OCI-LY7 (cell line): ENCODE measurements around the gene DMD. TPM values are rescaled to one million over a fixed set of nuclear protein-coding genes. Genes with fewer than 3 reads are reported as not detected.

Experiments used
- BruUV-seq: library from RNA; stranded (reverse); fragments of 400-500 nt; replicated peaks from 2 replicates; lab custom pipeline; 2021; lab: Mats Ljungman, UMichigan
- CTCF ChIA-PET: fragments of 300-600 bp; sonication (Branson Sonifier 250); formaldehyde crosslinking; loops from one replicate; lab custom pipeline; 2022; ENCODE audit warnings: antibody characterized with exemption; ENCODE audit not compliant: unreplicated experiment; lab: Charles Lee
- POLR2A ChIA-PET: fragments of 300-600 bp; sonication (Branson Sonifier 250); formaldehyde crosslinking; loops from one replicate; lab custom pipeline; 2022; ENCODE audit warnings: antibody characterized with exemption; lab: Charles Lee
- DNase-seq: peaks from one replicate; pipeline ENCODE4 v3.0.0-alpha.2; 2015; ENCODE audit warnings: low spot score
- H2AFZ ChIP-seq: fragments of 200-600 bp; sonication (generic), shearing (Covaris generic); 2 replicates; pipeline ENCODE4 v1.6.1; 2014; ENCODE audit warnings: mild to moderate bottlenecking, antibody characterized with exemption, low read length, moderate library complexity
- H3K27ac ChIP-seq: fragments of 200-600 bp; sonication (generic); 2 replicates; pipeline ENCODE4 v1.5.1; 2014; ENCODE audit warnings: mixed run types, low read depth, mild to moderate bottlenecking, moderate library complexity, low read length, inconsistent platforms; ENCODE audit not compliant: poor library complexity, severe bottlenecking
- H3K36me3 ChIP-seq: fragments of 200-600 bp; sonication (generic); 2 replicates; pipeline ENCODE4 v1.6.1; 2014; ENCODE audit warnings: mild to moderate bottlenecking, antibody characterized with exemption, low read length, moderate library complexity, mixed read lengths; ENCODE audit not compliant: insufficient read depth
- H3K4me1 ChIP-seq: fragments of 200-600 bp; sonication (generic); 2 replicates; pipeline ENCODE4 v1.5.1; 2014; ENCODE audit warnings: mild to moderate bottlenecking, low read length; ENCODE audit not compliant: insufficient read depth, poor library complexity, severe bottlenecking
- H3K4me2 ChIP-seq: fragments of 200-600 bp; sonication (generic); 2 replicates; pipeline ENCODE4 v1.6.1; 2014; ENCODE audit warnings: mild to moderate bottlenecking, low read length
- H3K4me3 ChIP-seq: fragments of 200-600 bp; sonication (generic); 2 replicates; pipeline ENCODE4 v1.5.1; 2014; ENCODE audit warnings: mild to moderate bottlenecking, low read depth, low read length; ENCODE audit not compliant: poor library complexity, severe bottlenecking
- H3K79me2 ChIP-seq: fragments of 200-600 bp; sonication (generic); 2 replicates; pipeline ENCODE4 v1.6.1; 2016; ENCODE audit warnings: low read depth, mild to moderate bottlenecking, low read length, moderate library complexity, mixed read lengths; ENCODE audit not compliant: insufficient read depth
- H3K9me2 ChIP-seq: fragments of 200-600 bp; sonication (generic); 2 replicates; pipeline ENCODE4 v1.6.1; 2016; ENCODE audit warnings: mild to moderate bottlenecking, low read length, mixed read lengths; ENCODE audit not compliant: insufficient read depth
- H3K9me3 ChIP-seq: fragments of 200-600 bp; sonication (generic); 2 replicates; pipeline ENCODE4 v1.6.1; 2014; ENCODE audit warnings: mild to moderate bottlenecking, mixed run types, low read length, mixed read lengths
- H4K20me1 ChIP-seq: fragments of 200-600 bp; sonication (generic); 2 replicates; pipeline ENCODE4 v1.6.1; 2014; ENCODE audit warnings: mild to moderate bottlenecking, antibody characterized with exemption, low read length, moderate library complexity, mixed read lengths; ENCODE audit not compliant: insufficient read depth
- EZH2phosphoT487 ChIP-seq: fragments of 200-600 bp; sonication (generic); IDR thresholded peaks from 2 replicates; pipeline ENCODE4 v1.6.1; 2018; ENCODE audit warnings: low read depth, borderline replicate concordance, mild to moderate bottlenecking, mixed run types, antibody characterized with exemption, low read length, moderate library complexity, mixed read lengths
- intact Hi-C: fragments of 100-400 bp; cut with micrococcal nuclease; formaldehyde crosslinking; loops from one replicate; pipeline ENCODE4 v1.10.0; 2022; ENCODE audit not compliant: unreplicated experiment
- total RNA-seq, 2 experiments: library from RNA; depleted of rRNA in 1 of 2; stranded (reverse); fragments of >200 nt in 1 of 2; shearing (Covaris generic) in 1 of 2; gene quantifications; 2 replicates each; pipeline ENCODE4 v1.2.3, GENCODE V29; 2014 to 2022
- TF ChIP-seq, protein P1 (sequence below): fragments of 200-600 bp; sonication (generic); conservative IDR thresholded peaks from 2 replicates; pipeline ENCODE4 v1.5.1; 2014; ENCODE audit warnings: mild to moderate bottlenecking, antibody characterized with exemption, low read length, moderate library complexity, mixed read lengths

DMD gene
- total RNA-seq, 2 experiments from 2014 or later: 20.5 to 61.4 TPM

GRCh38 chrX:32191316-32191715, 1020.0 kb downstream of the DMD start:
- BruUV-seq: no TSS peak
- no peaks in the 10 kb centered on the region for H4K20me1 ChIP-seq
- no peak overlapping the region for H3K4me2 ChIP-seq
- no peak overlapping the region for H3K4me3 ChIP-seq
- no peaks in the 10 kb centered on the region for H3K36me3 ChIP-seq
- no peak overlapping the region for H3K27ac ChIP-seq
- no peaks in the 10 kb centered on the region for H3K79me2 ChIP-seq
- H3K9me3 ChIP-seq: no peaks in the 10 kb centered on the region
- no peak overlapping the region for H2AFZ ChIP-seq
- no peaks in the 10 kb centered on the region for H3K9me2 ChIP-seq
- DNase-seq: no peak
- CTCF ChIA-PET: no interaction called here
- no peaks in the 10 kb centered on the region for H3K4me1 ChIP-seq
- intact Hi-C loops: no loop called here
- POLR2A ChIA-PET: no interaction called here
- TF ChIP-seq EZH2phosphoT487: no peak
- TF ChIP-seq, protein P1, sequence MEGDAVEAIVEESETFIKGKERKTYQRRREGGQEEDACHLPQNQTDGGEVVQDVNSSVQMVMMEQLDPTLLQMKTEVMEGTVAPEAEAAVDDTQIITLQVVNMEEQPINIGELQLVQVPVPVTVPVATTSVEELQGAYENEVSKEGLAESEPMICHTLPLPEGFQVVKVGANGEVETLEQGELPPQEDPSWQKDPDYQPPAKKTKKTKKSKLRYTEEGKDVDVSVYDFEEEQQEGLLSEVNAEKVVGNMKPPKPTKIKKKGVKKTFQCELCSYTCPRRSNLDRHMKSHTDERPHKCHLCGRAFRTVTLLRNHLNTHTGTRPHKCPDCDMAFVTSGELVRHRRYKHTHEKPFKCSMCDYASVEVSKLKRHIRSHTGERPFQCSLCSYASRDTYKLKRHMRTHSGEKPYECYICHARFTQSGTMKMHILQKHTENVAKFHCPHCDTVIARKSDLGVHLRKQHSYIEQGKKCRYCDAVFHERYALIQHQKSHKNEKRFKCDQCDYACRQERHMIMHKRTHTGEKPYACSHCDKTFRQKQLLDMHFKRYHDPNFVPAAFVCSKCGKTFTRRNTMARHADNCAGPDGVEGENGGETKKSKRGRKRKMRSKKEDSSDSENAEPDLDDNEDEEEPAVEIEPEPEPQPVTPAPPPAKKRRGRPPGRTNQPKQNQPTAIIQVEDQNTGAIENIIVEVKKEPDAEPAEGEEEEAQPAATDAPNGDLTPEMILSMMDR: no peak

DNA sequence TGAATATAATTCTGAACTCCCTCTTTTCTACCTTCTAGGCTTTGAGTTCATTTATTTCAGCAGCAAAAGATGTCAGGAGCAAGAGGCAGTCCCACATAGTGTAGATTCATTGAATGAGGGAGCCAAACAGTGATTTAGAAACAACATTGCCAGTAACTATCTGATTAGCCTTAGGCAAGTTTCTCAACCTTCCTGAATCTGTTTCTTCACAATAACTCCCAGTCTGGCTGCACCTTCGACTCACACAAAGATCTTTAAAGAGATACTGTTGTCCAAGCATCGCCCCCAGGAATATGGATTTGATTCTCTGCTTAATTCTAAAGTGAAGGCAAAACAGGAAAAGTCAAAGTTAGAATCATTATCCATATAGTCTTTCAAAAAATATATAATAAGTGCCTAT, 1026.2 kb downstream of the DMD start:
- no peak for TF ChIP-seq EZH2phosphoT487
- TF ChIP-seq, protein P1: no peak
- no peaks in the 10 kb centered on the region for H3K79me2 ChIP-seq
- H3K9me2 ChIP-seq: no peaks in the 10 kb centered on the region
- H2AFZ ChIP-seq: no peak overlapping the region
- no peak for DNase-seq
- H3K9me3 ChIP-seq: no peaks in the 10 kb centered on the region
- H3K4me3 ChIP-seq: no peak overlapping the region
- no peak overlapping the region for H3K27ac ChIP-seq
- POLR2A ChIA-PET: no interaction called here
- no peaks in the 10 kb centered on the region for H3K4me1 ChIP-seq
- H3K4me2 ChIP-seq: no peak overlapping the region
- H3K36me3 ChIP-seq: no peaks in the 10 kb centered on the region
- BruUV-seq: no TSS peak
- intact Hi-C loops: loop anchor here (10.0 kb wide), 1 partner anchor 60 kb away; no protein-coding TSS in a partner anchor
- CTCF ChIA-PET: no interaction called here
- no peaks in the 10 kb centered on the region for H4K20me1 ChIP-seq

DNA sequence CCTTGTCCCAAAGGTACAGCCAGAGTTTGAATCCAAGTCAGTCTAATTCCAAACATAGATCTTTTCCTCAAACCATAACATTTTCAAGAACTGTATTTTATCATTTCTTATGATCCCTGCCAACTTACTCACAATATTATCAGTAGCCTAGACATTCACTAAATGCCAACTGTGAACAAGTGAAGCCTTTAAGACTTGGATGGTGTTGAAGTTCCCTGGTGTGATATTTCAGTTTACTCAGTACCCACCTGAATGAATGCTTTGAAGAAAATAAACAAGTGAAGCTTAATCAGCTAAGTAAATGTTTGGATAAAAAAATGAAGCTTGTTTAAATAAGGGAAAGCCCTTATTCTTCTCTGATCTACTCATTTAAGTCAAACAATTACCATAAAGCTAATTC, 1028.3 kb downstream of the DMD start:
- Histone ChIP-seq H3K9me3 (no peaks in the 10 kb centered on the region), H3K9me2 (no peaks in the 10 kb centered on the region), H3K27ac (no peak overlapping the region), H3K4me1 (no peaks in the 10 kb centered on the region), H2AFZ (no peak overlapping the region), H3K36me3 (no peaks in the 10 kb centered on the region), H3K4me2 (no peak overlapping the region), H3K4me3 (no peak overlapping the region), H3K79me2 (no peaks in the 10 kb centered on the region), H4K20me1 (no peaks in the 10 kb centered on the region)
- CTCF ChIA-PET: no interaction called here
- BruUV-seq: no TSS peak
- TF ChIP-seq, protein P1: no peak
- no peak for TF ChIP-seq EZH2phosphoT487
- POLR2A ChIA-PET: interaction anchor here (0.5 kb wide), 1 partner anchor 102 kb away, joined by 3 read pairs; no protein-coding TSS in a partner anchor
- DNase-seq: no peak
- intact Hi-C loops: loop anchor here (10.0 kb wide), 1 partner anchor 58 kb away; no protein-coding TSS in a partner anchor
